Activated CD8-positive, alpha-beta memory T cell treated with anti-CD3 and anti-CD28 coated beads for 24 hours (primary cell): Measurements from ENCODE around the gene LEKR1.
"Not testable (repeated sequence)": the region's sequence is repeated elsewhere in the genome, so short reads cannot be mapped to it uniquely, and the experiment has no call there.

ENCODE experiments used
- DNase-seq: peaks from one replicate; pipeline ENCODE4 v3.0.0-alpha.2; 2020

The LEKR1 gene

DNA sequence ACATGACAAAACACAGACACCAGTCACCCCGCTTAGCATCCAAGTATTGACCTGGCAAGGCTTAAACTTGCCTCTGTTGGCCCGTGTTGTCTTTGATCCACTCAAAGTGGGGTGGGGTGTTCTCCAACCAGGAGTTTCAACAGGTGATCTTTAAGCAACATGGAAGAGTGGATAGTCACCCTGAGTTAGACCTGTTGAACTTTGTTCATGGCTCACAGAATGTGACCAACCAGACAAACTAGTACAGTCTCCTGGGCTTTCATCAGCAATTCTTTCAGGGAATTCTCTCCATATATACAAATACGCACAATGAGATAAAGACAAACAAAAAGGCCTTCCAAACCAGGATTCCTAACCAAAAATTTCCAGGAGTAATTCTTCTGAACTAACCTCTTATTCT lies 11.9 kb downstream of the LEKR1 start:
- DNase-seq: no peak

DNA sequence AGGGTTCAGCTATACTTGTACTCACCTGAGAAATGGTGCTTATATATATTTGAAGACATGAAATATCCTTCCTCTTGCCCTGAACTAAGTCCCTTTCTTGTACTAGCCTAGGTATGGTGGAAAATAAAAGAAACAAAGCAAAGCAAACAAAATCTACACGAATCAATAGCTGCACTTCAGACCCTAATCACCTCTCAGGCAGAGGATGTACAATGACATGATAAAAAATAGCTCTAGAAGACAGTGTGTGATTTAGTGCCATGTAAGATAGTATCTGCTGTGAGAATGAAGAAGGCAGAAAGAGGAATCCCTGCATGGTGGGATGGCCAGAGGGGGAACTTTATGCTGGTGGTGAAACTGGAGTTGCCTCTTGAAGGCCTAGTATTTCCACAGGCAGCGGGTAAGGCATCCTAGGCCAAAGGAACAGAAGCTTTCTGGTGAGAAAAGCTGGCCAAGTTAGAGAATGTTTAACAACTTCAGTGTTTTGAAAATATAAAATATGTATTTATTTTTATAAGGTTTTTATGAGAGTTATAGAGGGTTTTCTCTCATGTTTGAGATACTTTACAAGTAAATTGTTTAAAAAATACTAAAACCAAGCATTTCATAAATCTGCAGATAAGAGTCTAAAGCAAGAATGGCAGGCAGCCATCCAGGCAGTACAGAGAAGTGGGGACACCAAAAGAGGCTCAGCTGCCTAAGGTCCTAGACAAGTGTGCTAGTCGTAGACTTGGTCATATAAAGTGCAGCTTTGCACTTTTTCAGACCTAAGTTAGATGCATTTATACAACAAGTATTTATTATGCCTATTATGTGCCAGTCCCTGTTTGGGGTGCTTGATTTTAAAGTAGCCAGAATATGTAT lies 14.9 kb downstream of the LEKR1 start:
- DNase-seq: no peak

DNA sequence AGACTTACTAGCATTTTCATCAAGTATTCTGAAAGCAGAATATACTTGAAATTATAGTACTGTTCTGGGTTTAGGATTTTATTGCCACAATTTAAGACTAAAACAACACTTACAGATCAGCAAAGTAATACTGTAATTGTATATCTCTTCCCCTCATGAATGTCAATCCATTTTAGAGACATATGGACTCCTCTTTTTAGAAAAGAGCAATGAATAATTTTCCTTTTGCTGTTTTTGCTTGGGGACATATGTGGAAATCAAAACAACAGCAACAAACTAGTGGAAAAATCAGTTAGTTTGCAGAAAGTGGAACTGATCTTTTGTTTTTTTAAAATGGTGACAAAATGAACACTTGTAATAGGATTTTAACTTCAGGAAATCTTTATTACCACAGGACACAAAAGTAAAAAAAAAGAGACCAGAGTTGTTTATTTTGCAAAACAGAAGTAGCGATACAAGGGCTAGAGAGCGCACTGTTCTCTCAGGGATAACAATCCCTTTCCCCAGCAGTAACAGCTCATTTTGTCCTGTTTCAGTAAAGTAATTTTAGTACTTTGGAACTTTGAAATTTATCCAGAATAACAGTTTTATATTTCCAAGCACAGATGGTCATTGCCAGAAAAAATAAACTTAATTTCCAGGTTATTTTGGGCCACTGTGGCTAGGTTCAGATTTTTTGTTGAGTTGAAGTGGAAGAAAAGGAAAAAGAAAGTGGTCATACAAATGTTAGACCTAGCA lies 17.1 kb downstream of the LEKR1 start:
- no peak for DNase-seq

DNA sequence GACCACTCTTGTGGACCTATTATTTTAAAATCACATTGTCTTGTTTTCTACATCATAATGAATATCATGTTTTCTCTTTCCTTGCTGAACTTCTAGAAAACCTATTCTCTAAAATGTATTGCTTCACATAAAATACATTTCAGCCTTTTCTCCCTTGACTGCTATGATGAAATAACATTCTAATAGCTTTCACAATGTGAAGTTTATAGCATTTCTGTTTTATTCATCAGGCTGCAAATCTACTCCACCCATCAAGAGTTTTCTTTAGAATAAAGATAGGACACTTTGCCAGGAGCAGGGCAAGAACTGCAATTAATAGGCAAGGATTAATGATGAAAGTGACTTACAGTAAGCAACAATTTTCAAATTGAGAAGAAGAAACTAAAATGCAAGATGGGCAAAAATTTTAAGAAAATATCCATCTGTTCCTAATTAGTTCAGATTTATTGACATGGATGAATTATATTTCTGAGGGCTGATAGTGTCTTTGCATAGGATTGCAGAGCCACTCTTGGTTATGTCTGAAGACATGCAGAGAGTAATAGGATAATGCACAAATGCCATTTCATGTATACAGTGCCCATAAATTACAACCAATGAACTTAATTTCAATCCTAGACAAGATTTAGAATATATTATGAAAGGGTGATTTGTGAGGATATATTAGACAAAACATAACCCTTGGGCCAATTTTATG lies 21.7 kb downstream of the LEKR1 start:
- DNase-seq: no peak

DNA sequence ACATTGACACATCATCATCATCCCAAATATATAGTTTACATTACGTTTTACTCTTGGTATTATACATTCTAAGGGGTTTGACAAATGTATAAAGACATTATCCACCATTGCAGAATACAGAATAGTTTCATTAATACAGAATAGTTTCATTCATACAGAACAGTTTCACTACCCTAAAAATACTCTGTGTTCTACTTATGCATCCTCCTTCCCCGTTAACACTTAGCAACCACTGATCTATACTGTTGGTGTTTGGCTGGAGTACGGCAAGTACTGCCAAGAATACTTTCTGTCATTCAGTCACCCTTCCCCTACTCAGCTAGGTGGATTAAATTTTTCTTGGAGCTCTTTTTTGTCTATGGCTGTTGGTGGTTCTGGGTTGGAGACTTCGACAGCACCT lies 33.4 kb downstream of the LEKR1 start:
- DNase-seq: no peak

DNA sequence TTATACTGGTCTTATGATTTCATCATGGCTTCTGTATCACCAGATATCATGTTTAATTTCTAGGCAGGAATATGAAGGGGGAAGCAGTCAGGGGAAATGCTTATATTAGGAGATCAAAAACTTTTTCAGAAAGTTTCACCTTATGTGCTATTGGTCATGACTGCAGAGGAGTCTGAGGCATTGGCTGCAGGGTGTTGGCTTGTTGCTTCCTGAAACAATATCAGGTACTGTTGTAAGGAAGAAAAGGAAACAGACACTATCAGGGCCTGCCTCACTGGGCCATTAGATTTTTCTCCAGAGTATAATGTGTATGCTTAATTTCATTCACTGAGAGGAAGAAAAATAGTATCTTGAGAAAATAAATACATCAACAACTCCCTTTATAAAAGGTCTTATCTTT lies 34.7 kb downstream of the LEKR1 start:
- DNase-seq: no peak

DNA sequence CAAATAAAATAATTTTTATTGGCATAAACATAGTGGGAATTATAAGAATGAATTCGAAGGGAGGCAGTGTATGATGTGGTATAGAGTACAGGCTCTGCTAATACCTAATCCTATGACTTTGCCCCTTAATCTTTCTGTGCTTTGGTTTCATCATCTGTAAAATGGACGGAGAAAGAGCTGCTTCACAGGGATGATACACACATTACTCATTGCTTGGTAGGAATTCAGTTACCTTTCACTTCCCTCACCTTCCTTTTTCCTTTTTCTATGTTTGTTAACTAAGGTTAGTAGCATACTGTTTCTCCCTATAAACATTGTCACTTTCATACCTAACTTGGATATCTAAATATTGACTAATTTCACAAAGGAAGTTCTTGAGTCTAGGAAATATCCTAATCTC lies 36.2 kb downstream of the LEKR1 start:
- DNase-seq: no peak

DNA sequence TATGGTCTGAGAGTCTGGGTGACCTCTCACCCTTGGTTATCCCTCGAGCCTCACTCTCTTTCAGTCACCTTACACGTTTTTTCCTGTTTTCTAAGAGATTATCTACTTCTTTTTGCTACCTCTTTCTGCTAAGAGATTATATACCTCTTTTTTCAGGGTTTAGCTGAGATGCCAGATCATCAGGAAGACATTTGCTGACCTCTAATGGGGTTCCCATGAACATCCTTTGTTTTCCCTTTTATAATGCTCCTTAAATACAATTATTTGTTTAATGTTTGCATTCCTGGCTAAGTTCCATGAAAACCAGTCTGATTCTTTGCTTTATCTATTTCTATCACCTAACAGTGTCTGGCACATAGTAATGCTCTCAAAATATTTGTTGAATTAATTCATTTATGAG lies 39.6 kb downstream of the LEKR1 start:
- DNase-seq: no peak

DNA sequence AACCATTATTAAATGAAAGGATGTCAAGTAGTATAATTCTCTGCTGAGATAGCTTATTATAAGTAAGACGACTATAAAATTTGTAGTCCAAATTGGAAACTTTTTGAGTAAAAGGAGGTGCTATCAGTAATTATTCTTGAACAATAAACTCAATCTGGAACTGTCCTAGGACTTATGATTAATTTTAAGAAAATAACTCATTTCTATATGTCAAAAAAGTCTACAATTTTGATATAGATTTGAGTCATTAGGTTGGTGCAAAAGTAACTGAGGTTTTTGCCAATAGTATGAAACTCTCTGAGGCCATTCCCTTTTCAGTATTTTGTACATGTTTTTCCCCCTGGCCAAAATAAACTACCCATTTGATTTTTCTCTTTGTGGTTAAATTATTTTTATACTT lies 41.0 kb downstream of the LEKR1 start:
- DNase-seq: no peak

DNA sequence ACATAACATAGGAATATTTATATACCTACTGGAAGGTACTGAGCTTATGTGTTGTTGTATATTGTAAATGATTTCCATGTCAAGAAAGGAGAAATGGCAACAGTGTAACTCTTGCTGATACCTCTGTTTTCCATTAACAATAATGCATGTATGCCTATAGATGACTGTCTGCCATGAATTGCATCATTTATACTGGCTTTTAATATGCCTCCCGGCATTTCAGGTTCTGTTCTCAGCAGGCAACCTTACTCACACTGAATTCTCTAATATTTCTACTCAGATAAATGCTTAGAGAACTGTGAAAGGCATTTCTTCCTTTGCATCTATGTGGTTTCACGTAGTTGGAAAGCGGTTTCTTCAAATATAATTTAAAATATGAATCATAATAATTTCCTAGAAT lies 41.8 kb downstream of the LEKR1 start:
- no peak for DNase-seq

DNA sequence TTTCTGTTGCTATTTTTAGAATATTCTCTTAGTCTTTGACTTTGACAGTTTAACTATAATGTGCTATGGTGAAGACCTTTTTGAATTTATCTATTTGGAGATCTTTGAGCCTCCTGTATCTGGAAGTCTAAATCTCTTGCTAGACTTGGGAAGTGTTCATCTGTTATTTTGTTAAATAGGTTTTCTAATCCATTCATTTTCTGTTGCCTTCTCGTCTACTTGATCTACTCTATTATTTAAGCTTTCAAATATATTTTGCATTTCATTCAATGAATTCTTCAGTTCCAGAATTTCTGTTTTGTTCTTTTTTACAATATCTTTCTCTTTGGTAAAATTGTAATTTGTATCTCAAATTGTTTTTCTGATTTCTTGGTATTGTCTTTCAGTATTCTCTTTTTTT lies 47.8 kb downstream of the LEKR1 start:
- DNase-seq: no peak

DNA sequence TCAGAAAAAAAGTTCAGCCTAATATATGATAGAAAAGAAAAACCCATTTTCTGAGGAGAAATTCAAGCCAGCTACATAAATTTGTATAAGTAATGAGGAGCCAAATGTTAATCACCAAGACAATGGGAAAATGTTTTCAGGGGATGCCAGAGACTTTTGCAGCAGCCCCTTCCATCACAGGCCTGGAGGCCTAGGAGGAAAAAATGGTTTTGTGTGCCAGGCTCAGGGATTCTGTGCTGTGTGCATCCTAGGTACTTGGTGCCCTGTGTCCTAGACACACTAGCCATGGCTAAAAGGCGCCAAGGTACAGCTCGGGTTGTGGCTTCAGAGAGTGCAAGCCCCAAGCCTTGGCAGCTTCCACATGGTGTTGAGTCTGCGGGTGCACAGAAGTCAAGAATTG lies 53.3 kb downstream of the LEKR1 start:
- not testable (repeated sequence) for DNase-seq

DNA sequence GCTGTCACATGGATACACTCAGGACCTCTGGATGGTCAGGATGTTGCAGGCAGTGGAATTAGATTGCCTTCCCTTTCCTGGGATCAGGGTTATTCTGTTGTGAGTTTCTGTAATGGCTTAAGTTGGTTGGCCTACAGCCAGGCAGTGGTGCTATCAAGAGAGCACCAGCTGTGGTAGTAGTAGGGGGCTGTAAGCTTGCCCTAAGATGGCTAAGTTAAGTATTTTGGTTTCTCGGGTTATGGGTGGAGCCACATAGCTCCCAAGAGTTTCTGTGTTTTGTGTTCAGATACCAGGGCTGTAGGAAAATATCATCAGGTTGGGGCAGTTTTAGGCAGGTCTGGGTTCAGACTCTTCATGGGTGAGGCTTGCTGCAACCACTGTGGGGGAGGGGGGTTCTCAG lies 59.6 kb downstream of the LEKR1 start:
- DNase-seq: no peak

DNA sequence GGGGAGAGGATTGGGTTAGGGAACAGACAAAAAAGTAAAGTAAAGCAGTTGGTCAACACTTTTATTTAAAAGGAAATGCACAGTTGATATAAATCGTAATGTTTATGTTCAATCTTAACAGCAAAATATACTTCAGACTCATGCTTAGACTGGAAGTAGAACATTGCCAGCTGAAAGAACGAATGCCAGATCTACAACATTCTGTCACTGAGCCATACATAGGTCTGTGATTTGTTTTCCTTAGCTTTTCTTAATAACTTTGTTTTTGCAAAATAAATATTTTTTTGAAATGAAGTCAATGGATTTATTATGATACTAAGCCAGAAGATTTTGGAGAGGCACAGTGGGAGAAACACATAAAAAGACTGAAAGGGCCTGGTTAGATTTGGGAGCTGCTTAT lies 62.0 kb downstream of the LEKR1 start:
- no peak for DNase-seq

DNA sequence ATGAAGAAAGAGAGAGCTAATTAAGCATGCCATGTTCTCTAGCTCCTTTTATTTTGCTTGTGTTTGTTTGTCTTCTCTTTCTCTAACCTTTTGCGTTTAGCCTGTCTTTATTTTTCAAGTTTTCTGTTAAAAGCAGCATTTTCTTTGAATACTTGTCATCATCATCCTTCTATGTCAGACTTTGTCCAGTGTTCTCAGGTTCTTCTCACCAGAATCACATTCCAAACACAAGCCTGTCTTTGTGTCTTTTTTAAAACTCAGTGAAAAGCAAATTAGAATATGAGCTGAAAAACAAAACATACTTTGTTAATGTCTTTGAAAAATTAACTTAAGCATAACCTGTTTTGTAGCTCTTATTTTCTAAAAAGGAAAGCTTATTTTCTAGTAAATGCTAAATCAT lies 62.4 kb downstream of the LEKR1 start:
- no peak for DNase-seq

DNA sequence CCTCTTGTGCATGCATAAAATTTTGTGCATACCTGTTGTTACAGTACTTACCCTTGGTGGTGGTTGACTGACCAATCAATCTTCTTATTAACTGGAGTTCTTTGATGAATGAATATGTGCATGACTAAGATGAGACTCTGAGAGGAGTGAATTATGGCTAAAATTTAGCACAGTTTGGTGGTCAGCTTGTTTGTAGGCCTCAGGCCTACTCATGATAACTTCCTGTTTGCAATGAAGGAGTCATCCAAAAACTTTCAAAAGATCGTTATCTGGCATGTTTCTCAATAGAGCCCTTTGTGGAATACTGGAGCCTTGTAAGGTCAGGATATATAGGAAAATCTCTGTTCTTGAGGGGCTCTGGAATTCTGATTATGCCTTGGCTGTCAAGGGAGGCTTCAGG lies 66.5 kb downstream of the LEKR1 start:
- no peak for DNase-seq

DNA sequence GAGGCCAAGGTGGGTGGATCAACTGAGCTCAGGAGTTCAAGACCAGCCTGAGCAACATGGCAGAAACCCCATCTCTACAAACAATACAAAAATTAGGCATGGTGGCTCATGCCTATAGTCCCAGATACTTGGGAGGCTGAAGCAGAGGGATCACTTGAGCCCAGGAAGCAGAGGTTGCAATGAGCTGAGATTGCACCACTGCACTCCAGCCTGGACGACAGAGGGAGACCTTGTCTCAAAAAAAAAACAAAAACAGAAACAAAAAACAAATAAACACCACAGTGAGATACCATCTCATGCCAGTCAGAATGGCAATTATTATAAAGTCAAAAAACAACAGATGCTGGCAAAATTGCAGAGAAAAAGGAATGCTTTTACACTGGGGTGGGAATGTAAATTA lies 69.2 kb downstream of the LEKR1 start:
- not testable (repeated sequence) for DNase-seq

DNA sequence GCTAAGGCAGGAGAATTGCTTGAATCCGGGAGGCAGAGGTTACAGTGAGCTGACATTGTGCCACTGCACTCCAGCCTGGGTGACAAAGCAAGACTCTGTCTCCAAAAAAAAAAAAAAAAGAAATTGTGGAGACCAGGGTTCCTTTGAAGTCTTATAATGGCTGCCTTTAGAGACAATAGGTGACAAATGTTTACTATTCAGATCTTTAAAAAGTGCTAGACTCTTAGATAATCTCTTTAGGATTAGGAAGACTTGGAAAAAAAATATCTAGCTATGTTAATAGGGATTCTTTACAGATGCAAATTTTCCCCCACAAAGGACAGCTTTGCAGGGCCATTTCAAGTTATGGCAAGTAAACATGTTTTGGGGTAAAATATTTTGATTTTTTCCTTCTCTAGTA lies 71.7 kb downstream of the LEKR1 start:
- DNase-seq: not testable (repeated sequence)

DNA sequence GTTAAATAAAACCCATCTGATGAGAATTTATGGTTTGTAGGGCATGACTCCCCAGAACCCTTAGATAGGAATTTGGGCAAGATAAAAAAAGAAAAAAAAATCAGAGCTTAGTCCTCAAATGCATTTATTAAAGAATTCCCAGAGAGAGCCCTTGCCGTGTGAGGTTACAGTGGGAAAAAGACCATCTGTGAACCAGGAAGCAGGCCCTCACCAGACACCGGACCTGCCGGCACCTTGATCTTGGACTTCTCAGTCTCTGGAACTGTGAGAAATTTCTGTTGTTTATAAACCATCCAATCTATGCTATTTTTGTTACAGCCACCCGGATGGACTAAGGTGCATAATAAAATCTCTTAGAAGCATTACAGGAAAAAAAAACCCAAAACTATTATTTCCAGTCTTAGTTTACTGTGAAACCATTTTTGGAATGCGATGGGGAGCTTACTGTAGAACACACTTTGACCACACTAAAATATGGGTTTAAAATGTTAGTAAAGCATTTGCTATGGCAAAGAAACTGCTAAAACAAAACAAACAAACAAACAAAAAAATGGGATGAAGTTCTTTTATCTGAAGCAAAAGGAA lies 72.2 kb downstream of the LEKR1 start:
- no peak for DNase-seq

DNA sequence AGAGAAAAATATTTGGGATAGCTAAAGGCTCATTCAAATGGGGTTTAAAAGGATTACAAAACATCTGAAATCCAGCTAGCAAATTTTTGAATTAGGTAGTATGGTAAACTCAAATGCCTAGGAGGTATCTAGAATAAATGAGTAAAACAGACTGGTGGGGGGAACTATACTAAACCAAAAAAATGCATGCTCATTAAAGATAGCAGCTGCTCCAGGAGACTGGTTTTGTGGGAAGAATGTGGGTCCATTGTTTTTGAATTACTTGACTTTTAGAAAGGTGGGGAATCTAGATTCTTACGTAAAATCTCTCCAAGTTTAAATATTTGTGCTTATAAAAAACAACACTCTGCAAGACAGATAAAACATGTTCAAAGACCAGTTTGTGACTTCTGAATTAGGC lies 73.8 kb downstream of the LEKR1 start:
- no peak for DNase-seq

DNA sequence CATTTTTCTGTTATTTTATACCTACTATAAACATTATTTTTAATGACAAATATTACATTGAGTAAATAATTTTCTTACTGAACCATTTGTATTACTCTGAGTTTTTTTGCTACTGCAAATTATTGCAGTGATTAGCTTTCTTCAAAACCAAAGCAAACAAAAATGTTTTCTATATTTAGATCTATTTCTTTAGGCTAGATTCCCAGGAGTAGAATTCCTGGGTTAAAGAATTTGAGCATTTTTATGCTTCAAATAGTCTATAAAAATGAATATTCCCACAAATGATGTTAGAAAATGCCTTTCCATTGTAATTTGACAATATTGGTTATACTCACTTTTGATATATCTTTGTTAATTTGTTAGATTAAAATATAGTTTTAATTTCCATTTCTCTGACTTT lies 76.8 kb downstream of the LEKR1 start:
- DNase-seq: no peak

DNA sequence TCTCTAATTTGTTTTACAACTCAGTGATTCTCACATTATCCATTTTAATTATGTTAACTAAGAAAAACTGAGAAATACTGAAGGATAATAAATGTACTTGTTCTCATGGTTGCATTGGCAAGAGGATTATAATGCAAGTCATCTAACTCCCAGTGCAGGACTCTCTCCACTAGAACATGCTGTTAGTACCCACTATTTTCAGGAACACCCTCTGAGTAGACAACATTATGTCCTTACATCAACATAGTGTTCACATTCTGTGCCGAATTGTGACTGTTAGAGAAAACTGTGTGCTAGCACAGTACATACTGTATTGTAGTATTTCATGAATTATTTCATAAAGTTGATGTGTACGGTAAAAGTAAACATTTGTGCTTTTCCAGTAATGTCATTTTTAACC lies 80.1 kb downstream of the LEKR1 start:
- DNase-seq: no peak

DNA sequence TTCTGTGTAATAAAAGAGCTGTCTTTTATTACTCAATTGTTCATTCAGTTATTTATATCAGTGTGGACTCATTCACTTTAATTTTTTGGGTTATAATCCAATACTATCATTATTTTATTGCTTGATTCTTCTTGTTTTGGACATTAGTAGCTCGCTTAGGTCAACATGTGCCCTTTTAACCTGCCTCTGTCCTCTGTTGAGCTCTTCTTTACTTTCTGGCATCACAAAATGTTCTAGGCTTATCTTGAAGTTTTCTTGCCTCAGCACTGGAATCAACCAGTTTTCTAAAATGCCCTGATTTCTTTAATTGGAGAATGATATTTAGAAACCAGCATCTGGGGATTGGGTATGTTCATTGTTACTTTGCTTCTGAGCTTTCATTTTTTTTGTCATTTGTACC lies 82.2 kb downstream of the LEKR1 start:
- DNase-seq: no peak

DNA sequence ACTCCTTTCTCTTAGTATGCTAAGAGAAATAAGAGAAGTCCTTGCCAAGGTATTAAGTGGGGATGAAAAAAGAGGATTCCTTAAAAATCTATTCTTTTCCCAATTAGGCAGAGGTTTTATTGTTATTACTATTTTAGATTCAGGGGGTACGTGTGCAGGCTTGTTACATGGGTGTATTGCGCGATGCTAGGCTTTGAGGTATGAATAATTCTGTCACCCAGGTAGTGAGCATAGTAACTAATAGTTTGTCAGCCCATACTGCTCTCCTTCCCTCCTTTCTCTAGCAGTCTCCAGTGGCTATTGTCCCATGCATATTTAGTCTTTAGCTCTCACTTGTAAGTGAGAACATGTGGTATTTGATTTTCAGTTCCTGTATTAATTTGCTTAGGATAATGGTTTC lies 83.9 kb downstream of the LEKR1 start:
- DNase-seq: no peak
